ENCODE results near the gene CDKL5. TPM values are rescaled to one million over a fixed set of nuclear protein-coding genes. Genes with fewer than 3 reads are reported as not detected.
A peak's percentile ranks its signal among the peaks of the same experiment; 100 is the strongest.

The CDKL5 gene
- 4.5 and 6.5 TPM in 2 replicates for total RNA-seq

- H3K4me3 ChIP-seq (ENCODE audit: low read depth, low read length): peak within 1 kb of the TSS; percentile 65
- no peak for TF ChIP-seq CTCF (IDR thresholded peaks at IDR 0.05; ENCODE audit: insufficient read depth, low read depth, low read length)
- peak; percentile 91 for DNase-seq (ENCODE audit: low read depth)
Measured at GRCh38 chrX:18425199-18426003, at the start of gene CDKL5. Gene CDKL5, plus strand, starts transcription at chrX:18425608. Its CDS starts 81,489 bp downstream, at chrX:18507097.

GRCh38 chrX:18377796-18378195, 47.6 kb upstream of the CDKL5 start:
- TF ChIP-seq CTCF (IDR thresholded peaks at IDR 0.05; ENCODE audit: insufficient read depth, low read depth, low read length): peak; percentile 38
- H3K4me3 ChIP-seq (ENCODE audit: low read depth, low read length): no peak overlapping the region
- peak; percentile 4 for DNase-seq (ENCODE audit: low read depth)

- no peak overlapping the region for H3K4me3 ChIP-seq (ENCODE audit: low read depth, low read length)
- TF ChIP-seq CTCF (IDR thresholded peaks at IDR 0.05; ENCODE audit: insufficient read depth, low read depth, low read length): no peak
- DNase-seq (ENCODE audit: low read depth): no peak
Measured at GRCh38 chrX:18389966-18390365, 35.4 kb upstream of the CDKL5 start.

GRCh38 chrX:18390941-18391538, 34.4 kb upstream of the CDKL5 start:
- peak; percentile 71 for DNase-seq (ENCODE audit: low read depth)
- no peak overlapping the region for H3K4me3 ChIP-seq (ENCODE audit: low read depth, low read length)
- TF ChIP-seq CTCF (IDR thresholded peaks at IDR 0.05; ENCODE audit: insufficient read depth, low read depth, low read length): peak; percentile 55

GRCh38 chrX:18394477-18394876, 30.9 kb upstream of the CDKL5 start:
- no peak for DNase-seq (ENCODE audit: low read depth)
- H3K4me3 ChIP-seq (ENCODE audit: low read depth, low read length): no peak overlapping the region
- no peak for TF ChIP-seq CTCF (IDR thresholded peaks at IDR 0.05; ENCODE audit: insufficient read depth, low read depth, low read length)

GRCh38 chrX:18401848-18402213, 23.6 kb upstream of the CDKL5 start:
- H3K4me3 ChIP-seq (ENCODE audit: low read depth, low read length): no peak overlapping the region
- DNase-seq (ENCODE audit: low read depth): no peak
- no peak for TF ChIP-seq CTCF (IDR thresholded peaks at IDR 0.05; ENCODE audit: insufficient read depth, low read depth, low read length)
